Neural cell (in vitro differentiated cells): ENCODE results near the gene ABCC5. TPM values are rescaled to one million over a fixed set of nuclear protein-coding genes. Genes with fewer than 3 reads are reported as not detected.

ENCODE experiments used
- H2AFZ ChIP-seq: fragments of 200-600, 300-800 bp; sonication (generic), shearing (Covaris generic); 2 replicates; pipeline ENCODE4 v1.6.0; 2014; ENCODE audit warnings: low read depth, mild to moderate bottlenecking, antibody characterized with exemption, low read length, moderate library complexity
- H3F3A ChIP-seq: fragments of 200-600 bp; shearing (Covaris generic); 2 replicates; pipeline ENCODE4 v1.6.1; 2016; ENCODE audit warnings: mild to moderate bottlenecking, moderate library complexity, mixed read lengths, antibody characterized with exemption, low read length; ENCODE audit not compliant: insufficient read depth, poor library complexity, severe bottlenecking
- H3K27ac ChIP-seq: fragments of 200-600, 300-800 bp; sonication (generic), shearing (Covaris generic); 2 replicates; pipeline ENCODE4 v1.5.1; 2014; ENCODE audit warnings: mild to moderate bottlenecking, low read length, moderate library complexity
- H3K27me3 ChIP-seq: fragments of 300-800, 200-600 bp; sonication (generic), shearing (Covaris generic); 2 replicates; pipeline ENCODE4 v1.6.0; 2014; ENCODE audit warnings: mild to moderate bottlenecking, low read depth, low read length, moderate library complexity; ENCODE audit not compliant: insufficient read depth
- H3K36me3 ChIP-seq: fragments of 300-800, 200-600 bp; sonication (generic), shearing (Covaris generic); 2 replicates; pipeline ENCODE4 v1.5.1; 2014; ENCODE audit warnings: mild to moderate bottlenecking, antibody characterized with exemption, low read length, moderate library complexity; ENCODE audit not compliant: insufficient read depth
- H3K4me2 ChIP-seq: fragments of 300-800, 200-600 bp; sonication (generic), shearing (Covaris generic); 2 replicates; pipeline ENCODE4 v1.6.0; 2014; ENCODE audit warnings: mild to moderate bottlenecking, low read length
- H3K4me3 ChIP-seq: fragments of 300-800, 200-600 bp; sonication (generic), shearing (Covaris generic); 2 replicates; pipeline ENCODE4 v1.5.1; 2014; ENCODE audit warnings: mild to moderate bottlenecking, low read length, moderate library complexity
- H3K79me2 ChIP-seq: fragments of 200-600 bp; shearing (Covaris generic); replicated peaks from 2 replicates; pipeline ENCODE4 v1.6.0; 2014; ENCODE audit warnings: mild to moderate bottlenecking, low read length, moderate library complexity; ENCODE audit not compliant: insufficient read depth
- H3K9ac ChIP-seq: fragments of 300-800, 200-600 bp; sonication (generic), shearing (Covaris generic); 2 replicates; pipeline ENCODE4 v1.6.1; 2016; ENCODE audit warnings: mild to moderate bottlenecking, low read length, mixed read lengths
- H3K9me2 ChIP-seq: fragments of 200-600 bp; shearing (Covaris generic); 2 replicates; pipeline ENCODE4 v1.6.1; 2016; ENCODE audit warnings: mild to moderate bottlenecking, low read length, mixed read lengths; ENCODE audit not compliant: insufficient read depth
- H3K9me3 ChIP-seq: fragments of 200-600, 300-800 bp; sonication (generic), shearing (Covaris generic); 2 replicates; pipeline ENCODE4 v1.6.1; 2016; ENCODE audit warnings: mild to moderate bottlenecking, mixed run types, low read length, moderate library complexity, mixed read lengths
- H4K20me1 ChIP-seq: fragments of 200-600 bp; shearing (Covaris generic); 2 replicates; pipeline ENCODE4 v1.6.1; 2016; ENCODE audit warnings: mild to moderate bottlenecking, mixed run types; ENCODE audit not compliant: insufficient read depth
- CTCF ChIP-seq: fragments of 450-650 bp; IDR thresholded peaks from 2 replicates; pipeline ENCODE4 v1.5.1; 2014; ENCODE audit warnings: antibody characterized with exemption, mild to moderate bottlenecking, moderate library complexity; ENCODE audit not compliant: poor library complexity, severe bottlenecking
- EP300 ChIP-seq: fragments of 450-650 bp; conservative IDR thresholded peaks from 2 replicates; pipeline ENCODE4 v1.6.1; 2014; ENCODE audit warnings: antibody characterized with exemption, mild to moderate bottlenecking, moderate library complexity; ENCODE audit not compliant: poor library complexity, severe bottlenecking
- EZH2 ChIP-seq: fragments of 200-600, 300-800 bp; shearing (Covaris generic), sonication (generic); IDR thresholded peaks from 2 replicates; pipeline ENCODE4 v1.6.1; 2014; ENCODE audit warnings: antibody characterized with exemption, low read length, borderline replicate concordance, mild to moderate bottlenecking; ENCODE audit not compliant: insufficient read depth, poor library complexity, severe bottlenecking
- MXI1 ChIP-seq: fragments of 450-650 bp; conservative IDR thresholded peaks from 2 replicates; pipeline ENCODE4 v1.6.1; 2014; ENCODE audit warnings: antibody characterized with exemption, mild to moderate bottlenecking; ENCODE audit not compliant: poor library complexity, severe bottlenecking
- POLR2AphosphoS5 ChIP-seq: IDR thresholded peaks from 2 replicates; pipeline ENCODE4 v1.6.1; 2012
- RAD21 ChIP-seq: fragments of 450-650 bp; conservative IDR thresholded peaks from 2 replicates; pipeline ENCODE4 v1.6.1; 2014; ENCODE audit warnings: antibody characterized with exemption, mild to moderate bottlenecking, moderate library complexity
- SMC3 ChIP-seq: fragments of 450-650 bp; conservative IDR thresholded peaks from 2 replicates; pipeline ENCODE4 v1.6.1; 2014; ENCODE audit warnings: antibody characterized with exemption, mild to moderate bottlenecking, moderate library complexity; ENCODE audit not compliant: poor library complexity
- TAF1 ChIP-seq: IDR thresholded peaks from 2 replicates; pipeline ENCODE4 v1.6.1; 2012; ENCODE audit warnings: low read depth
- polyA plus RNA-seq: library from polyadenylated mRNA; depleted of rRNA; stranded (reverse); fragments of >200 nt; gene quantifications from 2 replicates; pipeline ENCODE4 v1.2.3, GENCODE V29; 2014
- TF ChIP-seq, protein P1 (sequence below): IDR thresholded peaks from 2 replicates; pipeline ENCODE4 v1.6.1; 2012; ENCODE audit warnings: borderline replicate concordance

ABCC5 gene
- polyA plus RNA-seq, 1 donor from 2014 or later: 227 TPM

DNA sequence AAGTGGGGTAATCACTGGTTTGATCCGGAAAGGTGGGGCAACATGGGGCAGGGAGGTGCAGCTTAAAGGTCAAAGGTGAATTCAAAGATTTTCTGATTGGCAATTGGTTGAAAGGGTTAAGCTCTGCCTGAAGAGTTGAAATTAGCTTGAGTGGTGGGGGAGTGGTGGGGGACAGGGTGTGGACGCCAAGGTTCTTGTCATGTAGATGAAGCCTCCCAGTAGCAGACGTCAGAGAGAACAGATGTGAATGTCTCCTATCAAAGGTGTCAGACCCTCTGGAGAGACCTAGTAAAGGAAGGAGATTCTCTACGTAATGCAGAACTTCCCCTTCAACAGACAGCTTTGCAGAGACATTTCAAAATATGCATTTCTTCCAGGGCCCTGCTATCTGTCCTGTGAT, 62.8 kb downstream of the ABCC5 start:
- Histone ChIP-seq H3K4me2 (no peak overlapping the region), H3K27me3 (no peaks in the 10 kb centered on the region), H3F3A (no peaks in the 10 kb centered on the region), H3K27ac (no peak overlapping the region), H4K20me1 (no peaks in the 10 kb centered on the region), H2AFZ (no peak overlapping the region), H3K79me2 (no peaks in the 10 kb centered on the region), H3K36me3 (no peaks in the 10 kb centered on the region), H3K9me3 (no peaks in the 10 kb centered on the region), H3K4me3 (no peak overlapping the region), H3K9me2 (no peaks in the 10 kb centered on the region), H3K9ac (no peak overlapping the region)
- no peak for TF ChIP-seq SMC3
- TF ChIP-seq, protein P1, sequence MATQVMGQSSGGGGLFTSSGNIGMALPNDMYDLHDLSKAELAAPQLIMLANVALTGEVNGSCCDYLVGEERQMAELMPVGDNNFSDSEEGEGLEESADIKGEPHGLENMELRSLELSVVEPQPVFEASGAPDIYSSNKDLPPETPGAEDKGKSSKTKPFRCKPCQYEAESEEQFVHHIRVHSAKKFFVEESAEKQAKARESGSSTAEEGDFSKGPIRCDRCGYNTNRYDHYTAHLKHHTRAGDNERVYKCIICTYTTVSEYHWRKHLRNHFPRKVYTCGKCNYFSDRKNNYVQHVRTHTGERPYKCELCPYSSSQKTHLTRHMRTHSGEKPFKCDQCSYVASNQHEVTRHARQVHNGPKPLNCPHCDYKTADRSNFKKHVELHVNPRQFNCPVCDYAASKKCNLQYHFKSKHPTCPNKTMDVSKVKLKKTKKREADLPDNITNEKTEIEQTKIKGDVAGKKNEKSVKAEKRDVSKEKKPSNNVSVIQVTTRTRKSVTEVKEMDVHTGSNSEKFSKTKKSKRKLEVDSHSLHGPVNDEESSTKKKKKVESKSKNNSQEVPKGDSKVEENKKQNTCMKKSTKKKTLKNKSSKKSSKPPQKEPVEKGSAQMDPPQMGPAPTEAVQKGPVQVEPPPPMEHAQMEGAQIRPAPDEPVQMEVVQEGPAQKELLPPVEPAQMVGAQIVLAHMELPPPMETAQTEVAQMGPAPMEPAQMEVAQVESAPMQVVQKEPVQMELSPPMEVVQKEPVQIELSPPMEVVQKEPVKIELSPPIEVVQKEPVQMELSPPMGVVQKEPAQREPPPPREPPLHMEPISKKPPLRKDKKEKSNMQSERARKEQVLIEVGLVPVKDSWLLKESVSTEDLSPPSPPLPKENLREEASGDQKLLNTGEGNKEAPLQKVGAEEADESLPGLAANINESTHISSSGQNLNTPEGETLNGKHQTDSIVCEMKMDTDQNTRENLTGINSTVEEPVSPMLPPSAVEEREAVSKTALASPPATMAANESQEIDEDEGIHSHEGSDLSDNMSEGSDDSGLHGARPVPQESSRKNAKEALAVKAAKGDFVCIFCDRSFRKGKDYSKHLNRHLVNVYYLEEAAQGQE: no peak
- no peak for TF ChIP-seq EP300
- no peak for TF ChIP-seq POLR2AphosphoS5
- no peak for TF ChIP-seq MXI1
- TF ChIP-seq EZH2: no peak
- TF ChIP-seq RAD21: no peak
- no peak for TF ChIP-seq TAF1
- TF ChIP-seq CTCF: no peak

DNA sequence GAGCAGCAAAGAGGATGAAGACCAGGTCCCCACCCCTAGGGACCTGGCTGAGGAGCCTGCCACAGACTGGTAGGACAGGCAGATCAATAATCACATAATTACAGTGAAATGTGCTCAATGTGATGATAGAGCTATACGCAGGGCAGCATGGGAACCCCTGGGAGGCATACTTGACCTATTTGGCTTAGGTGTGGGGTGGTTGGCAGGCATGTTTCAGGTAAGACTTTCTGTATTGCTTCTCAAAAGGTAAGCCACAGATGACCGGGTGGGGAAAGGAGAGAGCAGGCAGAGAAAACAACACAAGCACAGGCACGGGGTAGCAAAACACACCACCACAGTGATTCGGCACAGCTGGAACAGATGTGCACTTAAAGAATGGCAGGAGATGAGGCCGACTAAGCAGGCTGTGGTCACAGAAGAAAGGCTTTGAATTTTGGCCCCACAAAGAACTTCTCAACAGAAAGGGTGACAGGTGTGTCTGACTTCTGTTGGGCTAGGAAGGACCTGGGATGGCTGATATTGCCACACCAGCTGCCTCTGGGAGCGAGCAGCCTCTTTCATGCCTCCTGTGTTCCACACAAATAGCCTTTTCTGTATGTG, 64.1 kb downstream of the ABCC5 start:
- Histone ChIP-seq H3K27ac (no peak overlapping the region), H3K4me3 (no peak overlapping the region), H3K9ac (no peak overlapping the region), H3K9me2 (no peaks in the 10 kb centered on the region), H4K20me1 (no peaks in the 10 kb centered on the region), H3K79me2 (no peaks in the 10 kb centered on the region), H3F3A (no peaks in the 10 kb centered on the region), H3K9me3 (no peaks in the 10 kb centered on the region), H3K4me2 (no peak overlapping the region), H3K36me3 (peaks cover 8% of the 10 kb centered on the region), H3K27me3 (no peaks in the 10 kb centered on the region), H2AFZ (no peak overlapping the region)
- no peak for TF ChIP-seq EZH2
- TF ChIP-seq TAF1: no peak
- no peak for TF ChIP-seq MXI1
- no peak for TF ChIP-seq RAD21
- TF ChIP-seq CTCF: no peak
- TF ChIP-seq SMC3: no peak
- no peak for TF ChIP-seq POLR2AphosphoS5
- TF ChIP-seq, protein P1: no peak
- TF ChIP-seq EP300: no peak
